K562 (cell line): ENCODE results near the gene SAP130. TPM values are rescaled to one million over a fixed set of nuclear protein-coding genes. Genes with fewer than 3 reads are reported as not detected.

Source experiments
- ARID4B ChIP-seq: sonication (generic); formaldehyde crosslinking; IDR thresholded peaks from 2 replicates; pipeline ENCODE4 v1.8.0; 2022; ENCODE audit warnings: mild to moderate bottlenecking, missing genetic modification reagents
- CHD1 ChIP-seq: fragments of 200-600 bp; sonication (generic); IDR thresholded peaks from one replicate; pipeline ENCODE4 v1.6.1; 2012; ENCODE audit warnings: mild to moderate bottlenecking, moderate library complexity, low read length, inconsistent platforms
- E2F4 ChIP-seq: sonication (generic); formaldehyde crosslinking; IDR thresholded peaks from 2 replicates; pipeline ENCODE4 v1.8.0; 2022; ENCODE audit warnings: mild to moderate bottlenecking, low read depth, missing genetic modification reagents
- ELF2 ChIP-seq: fragments of 250-450 bp; sonication (Bioruptor Pico); IDR thresholded peaks from 2 replicates; pipeline ENCODE4 v1.5.0; 2021; ENCODE audit warnings: mild to moderate bottlenecking
- ELF4 ChIP-seq: fragments of 450-650 bp; formaldehyde crosslinking; IDR thresholded peaks from 2 replicates; pipeline ENCODE4 v1.4.0; 2022; ENCODE audit warnings: missing genetic modification characterization
- ELK3 ChIP-seq: fragments of 450-650 bp; formaldehyde crosslinking; IDR thresholded peaks from 2 replicates; pipeline ENCODE4 v1.4.0; 2020; ENCODE audit warnings: mild to moderate bottlenecking
- ESRRB ChIP-seq: fragments of 250-450 bp; sonication (Bioruptor Pico); IDR thresholded peaks from 2 replicates; pipeline ENCODE4 v1.5.0; 2020; ENCODE audit warnings: mild to moderate bottlenecking, moderate library complexity, borderline replicate concordance
- HEY1 ChIP-seq: fragments of 250-450 bp; sonication (Bioruptor Pico); IDR thresholded peaks from 2 replicates; pipeline ENCODE4 v1.5.0; 2020; ENCODE audit warnings: mild to moderate bottlenecking, moderate library complexity, borderline replicate concordance
- KAT7 ChIP-seq: sonication (generic); formaldehyde crosslinking; IDR thresholded peaks from 2 replicates; pipeline ENCODE4 v1.8.0; 2022; ENCODE audit warnings: missing genetic modification reagents, mild to moderate bottlenecking, borderline replicate concordance
- MAZ ChIP-seq, 2 experiments: fragments of 450-650 bp in 1 of 2; sonication (generic) in 1 of 2; formaldehyde crosslinking; IDR thresholded peaks in 1 of 2; conservative IDR thresholded peaks in 1 of 2; 2 replicates each; pipeline versions ENCODE4 v1.4.0 to v1.5.0; 2020; ENCODE audit warnings: mild to moderate bottlenecking in 1 of 2, missing genetic modification reagents in 1 of 2
- NFIC ChIP-seq: fragments of 450-650 bp; IDR thresholded peaks from 2 replicates; pipeline ENCODE4 v1.6.1; 2017; ENCODE audit warnings: mild to moderate bottlenecking, inconsistent platforms
- PRDM10 ChIP-seq: fragments of 450-650 bp; IDR thresholded peaks from 2 replicates; pipeline ENCODE4 v1.6.1; 2018; ENCODE audit not compliant: partially characterized antibody
- RBBP5 ChIP-seq: fragments of 200-600 bp; sonication (generic); IDR thresholded peaks from 2 replicates; pipeline ENCODE4 v1.6.1; 2012; ENCODE audit warnings: borderline replicate concordance, mild to moderate bottlenecking, low read length, control low read depth, inconsistent platforms; ENCODE audit not compliant: insufficient read depth, poor library complexity, severe bottlenecking
- RBM34 ChIP-seq: fragments of 200-400 bp; formaldehyde crosslinking; IDR thresholded peaks from 2 replicates; pipeline ENCODE4 v1.6.1; 2018; ENCODE audit warnings: low read length, borderline replicate concordance; ENCODE audit not compliant: insufficient read depth
- TCFL5 ChIP-seq: fragments of 250-450 bp; sonication (Bioruptor Pico); conservative IDR thresholded peaks from 2 replicates; pipeline ENCODE4 v1.6.1; 2021; ENCODE audit warnings: mild to moderate bottlenecking, moderate library complexity, matching md5 sums
- ZKSCAN1 ChIP-seq: fragments of 150-350 bp; IDR thresholded peaks from 2 replicates; pipeline ENCODE4 v1.6.1; 2016; ENCODE audit warnings: low read depth, low read length
- ZNF384 ChIP-seq: IDR thresholded peaks from 2 replicates; pipeline ENCODE4 v1.6.1; 2012; ENCODE audit warnings: low read depth, low read length, improper control_type of control experiment
- ZSCAN32 ChIP-seq: fragments of 450-650 bp; formaldehyde crosslinking; IDR thresholded peaks from 2 replicates; pipeline ENCODE4 v1.4.0; 2020; ENCODE audit warnings: mild to moderate bottlenecking, moderate library complexity
- polyA plus RNA-seq, 8 experiments: library from polyadenylated mRNA; depleted of rRNA in 4 of 8; stranded (reverse) in 5 of 8; unstranded in 3 of 8; fragments of >200 nt; fragmentation: Nextera tagmentation in 2 of 8; fragmentation: Illumina TruSeq in 1 of 8; extraction: Ambion mirVana in 2 of 8; extraction: Trizol in 1 of 8; gene quantifications; 2 replicates each; pipeline versions ENCODE4 v1.2.1 to v1.2.3, GENCODE V29; 2011 to 2014; ENCODE audit warnings: inconsistent platforms in 1 of 8, missing spikeins in 1 of 8
- total RNA-seq, 7 experiments: library from RNA; depleted of rRNA in 6 of 7; stranded (reverse); fragments of >200 nt in 6 of 7; fragmentation: Illumina TruSeq in 2 of 7; extraction: Trizol in 2 of 7; gene quantifications; 2 replicates each; pipeline versions ENCODE4 v1.2.1 to v1.2.3, GENCODE V29; 2011 to 2021; ENCODE audit warnings: low replicate concordance in 1 of 7

Gene SAP130
- total and polyA plus RNA-seq, 9 of the 15 experiments (the other 6 are each of a cell fraction or from before 2014, with no cell fraction given): 4.5 to 33.4 (median 7.4) TPM

- no peak for TF ChIP-seq NFIC
- TF ChIP-seq ZKSCAN1: no peak
- no peak for TF ChIP-seq KAT7 (CRISPR knock-in tag)
- TF ChIP-seq TCFL5 (CRISPR knock-in tag): no peak
- TF ChIP-seq CHD1: peak; percentile 94
- no peak for TF ChIP-seq ELK3 (CRISPR knock-in tag)
- no peak for TF ChIP-seq ZSCAN32 (CRISPR knock-in tag)
- no peak for TF ChIP-seq ELF2
- TF ChIP-seq ZNF384: no peak
- TF ChIP-seq HEY1: no peak
- TF ChIP-seq RBM34: no peak
- TF ChIP-seq E2F4 (CRISPR knock-in tag): no peak
- no peak for TF ChIP-seq RBBP5
- TF ChIP-seq ARID4B (CRISPR knock-in tag): no peak
- no peak for TF ChIP-seq ELF4 (CRISPR knock-in tag)
- peak in 1 of 2 experiments; percentile 41; a peak in 1 of 4 replicates for TF ChIP-seq MAZ (CRISPR knock-in tag; conservative IDR thresholded peaks at IDR 0.05 in 1 of 2, IDR thresholded peaks at IDR 0.05 in 1 of 2)
- TF ChIP-seq PRDM10: no peak
- TF ChIP-seq ESRRB: no peak
Measured at GRCh38 chr2:128027278-128027800, 520 bp downstream of the SAP130 start (continued).
